Neuronal stem cell (in vitro differentiated cells): ENCODE data around the gene DDI2. TPM values are rescaled to one million over a fixed set of nuclear protein-coding genes. Genes with fewer than 3 reads are reported as not detected.
A peak's percentile ranks its signal among the peaks of the same experiment; 100 is the strongest.

Experiments
- DNase-seq: peaks from one replicate; pipeline ENCODE4 v3.0.0-alpha.2; 2013; ENCODE audit warnings: low spot score
- H2AFZ ChIP-seq: one replicate; pipeline ENCODE4 v1.6.1; 2013; ENCODE audit warnings: mild to moderate bottlenecking, low read length, inconsistent platforms
- H2AK5ac ChIP-seq: 2 replicates; pipeline ENCODE4 v1.6.1; 2013; ENCODE audit warnings: low read depth, mild to moderate bottlenecking, inconsistent platforms, low read length, moderate library complexity, mixed read lengths
- H2BK120ac ChIP-seq: 2 replicates; pipeline ENCODE4 v1.6.1; 2013; ENCODE audit warnings: low read depth, mild to moderate bottlenecking, inconsistent platforms, low read length, moderate library complexity, mixed read lengths
- H2BK12ac ChIP-seq: one replicate; pipeline ENCODE4 v1.6.1; 2013; ENCODE audit warnings: low read length, inconsistent platforms
- H2BK15ac ChIP-seq: 2 replicates; pipeline ENCODE4 v1.6.1; 2013; ENCODE audit warnings: mild to moderate bottlenecking, low read length, inconsistent platforms, mixed read lengths
- H2BK5ac ChIP-seq: one replicate; pipeline ENCODE4 v1.6.1; 2013; ENCODE audit warnings: inconsistent platforms, mild to moderate bottlenecking, low read length, moderate library complexity
- H3K14ac ChIP-seq: one replicate; pipeline ENCODE4 v1.6.1; 2013; ENCODE audit warnings: low read length, inconsistent platforms
- H3K18ac ChIP-seq: 2 replicates; pipeline ENCODE4 v1.6.1; 2013; ENCODE audit warnings: low read length, inconsistent platforms
- H3K23ac ChIP-seq: 2 replicates; pipeline ENCODE4 v1.6.1; 2013; ENCODE audit warnings: low read depth, mild to moderate bottlenecking, mixed read lengths, low read length, inconsistent platforms; ENCODE audit not compliant: poor library complexity
- H3K27ac ChIP-seq: replicated peaks from 3 replicates; pipeline ENCODE4 v1.5.1; 2013; ENCODE audit warnings: low read length, inconsistent platforms
- H3K27me3 ChIP-seq, 3 experiments: 2 replicates each; pipeline ENCODE4 v1.6.1; 2013; ENCODE audit warnings: low read length in 3 of 3, mild to moderate bottlenecking in 2 of 3, inconsistent platforms in 1 of 3, low read depth in 1 of 3, mixed read lengths in 1 of 3, moderate library complexity in 1 of 3; ENCODE audit not compliant: control insufficient read depth in 3 of 3, insufficient read depth in 3 of 3
- H3K36me3 ChIP-seq, 2 donors: replicated peaks in 1 of 2; 2 replicates each; pipeline ENCODE4 v1.6.1; 2013; ENCODE audit warnings: low read length in 2 of 2; ENCODE audit not compliant: control insufficient read depth in 2 of 2, insufficient read depth in 2 of 2
- H3K4ac ChIP-seq: 2 replicates; pipeline ENCODE4 v1.6.1; 2013; ENCODE audit warnings: inconsistent platforms, mild to moderate bottlenecking, low read length, moderate library complexity
- H3K4me1 ChIP-seq, 2 donors: 1 replicate in 1 of 2; 2 replicates in 1 of 2; pipeline ENCODE4 v1.6.1; 2013; ENCODE audit warnings: low read length in 2 of 2, low read depth in 1 of 2; ENCODE audit not compliant: control insufficient read depth in 2 of 2, insufficient read depth in 1 of 2
- H3K4me2 ChIP-seq: one replicate; pipeline ENCODE4 v1.6.1; 2013; ENCODE audit warnings: mild to moderate bottlenecking, low read length, inconsistent platforms; ENCODE audit not compliant: insufficient read depth, poor library complexity, severe bottlenecking
- H3K4me3 ChIP-seq, 2 donors: 2 replicates each; pipeline ENCODE4 v1.5.1; 2013; ENCODE audit warnings: low read length in 2 of 2, mild to moderate bottlenecking in 2 of 2, inconsistent platforms in 1 of 2, moderate library complexity in 1 of 2
- H3K79me1 ChIP-seq: one replicate; pipeline ENCODE4 v1.6.1; 2013; ENCODE audit warnings: low read depth, mild to moderate bottlenecking, inconsistent platforms, low read length, moderate library complexity
- H3K9ac ChIP-seq: one replicate; pipeline ENCODE4 v1.6.1; 2013; ENCODE audit warnings: mild to moderate bottlenecking, low read depth, low read length, inconsistent platforms; ENCODE audit not compliant: poor library complexity
- H3K9me3 ChIP-seq, 2 donors: replicated peaks in 1 of 2; 2 replicates each; pipeline versions ENCODE3 to v1.6.1; 2013; ENCODE audit warnings: low read length in 2 of 2, mild to moderate bottlenecking in 2 of 2, inconsistent platforms in 1 of 2, low read depth in 1 of 2, mixed read lengths in 1 of 2, moderate library complexity in 1 of 2; ENCODE audit not compliant: control insufficient read depth in 2 of 2, insufficient read depth in 1 of 2
- H4K8ac ChIP-seq: one replicate; pipeline ENCODE4 v1.6.1; 2013; ENCODE audit warnings: low read depth, mild to moderate bottlenecking, inconsistent platforms, low read length, moderate library complexity
- H4K91ac ChIP-seq: one replicate; pipeline ENCODE4 v1.6.1; 2013; ENCODE audit warnings: low read length, low read depth, mild to moderate bottlenecking, inconsistent platforms; ENCODE audit not compliant: poor library complexity
- WGBS, 2 donors: extraction: QIAGEN DNeasy Blood & Tissue Kit; methylation state at CpG; one replicate each; pipeline ENCODE4 v1.1.7; 2013; ENCODE audit warnings: missing lambda C conversion rate in 2 of 2, mixed read lengths in 1 of 2; ENCODE audit not compliant: insufficient read length in 2 of 2, insufficient replicate concordance in 1 of 2; ENCODE audit errors: extremely low coverage in 2 of 2; 5-methylcytosine and 5-hydroxymethylcytosine counted together
- small RNA-seq: library from polyadenylated mRNA; stranded (forward); fragments of <200 nt; extraction: miRNeasy Mini kit (QIAGEN cat#:217004); gene quantifications from one replicate; pipeline ENCODE3, GENCODE V24; 2013; ENCODE audit not compliant: insufficient read depth

The DDI2 gene

GRCh38 chr1:15718199-15718601 is 100.9 kb downstream of the DDI2 start:
- no peaks in the 10 kb centered on the region for H3K4me1 ChIP-seq
- H3K79me1 ChIP-seq, result peaks cover 5% of the 10 kb centered on the region
- H3K14ac ChIP-seq, result peak overlapping the region; percentile 56
- H3K9me3 ChIP-seq, result no peaks in the 10 kb centered on the region
- H3K18ac ChIP-seq, result peak overlapping the region; percentile 48
- no peak overlapping the region for H3K27ac ChIP-seq
- peaks cover 45 to 68% of the 10 kb centered on the region in 2 donors for H3K36me3 ChIP-seq
- H2BK120ac ChIP-seq, result no peak overlapping the region
- no peak overlapping the region for H3K9ac ChIP-seq
- H3K4me3 ChIP-seq, result no peak overlapping the region
- WGBS, 2 donors, result no CpG with 5 or more reads among the region's 8 CpGs
- no peak overlapping the region for H4K8ac ChIP-seq
- no peak overlapping the region for H2BK12ac ChIP-seq
- H2BK15ac ChIP-seq, result no peak overlapping the region
- no peak overlapping the region for H4K91ac ChIP-seq
- H2BK5ac ChIP-seq, result peak overlapping the region; percentile 75
- H3K23ac ChIP-seq, result peak overlapping the region; percentile 91
- no peak overlapping the region for H2AK5ac ChIP-seq
- DNase-seq, result no peak
- H2AFZ ChIP-seq, result no peak overlapping the region
- H3K4ac ChIP-seq, result no peak overlapping the region
- peaks cover 0 to 6% (median 0%) of the 10 kb centered on the region in 3 experiments for H3K27me3 ChIP-seq
- no peak overlapping the region for H3K4me2 ChIP-seq

Small RNAs within 50 kb of the gene (small RNA-seq; reads per million reads assigned to genes)
- not detected for gene AL121992.2
- not detected for gene CD24P1
- gene RNU7-179P, result not detected
